Chondrocyte (in vitro differentiated cells): Measurements from ENCODE around the gene CDK9. TPM values are rescaled to one million over a fixed set of nuclear protein-coding genes. Genes with fewer than 3 reads are reported as not detected.

Source experiments
- DNase-seq: peaks from one replicate; pipeline ENCODE4 v3.0.0; 2021; ENCODE audit warnings: mixed read lengths, low spot score
- H3K27ac Mint-ChIP-seq: one replicate; pipeline ENCODE4 v1.8.0; 2021; ENCODE audit warnings: mild to moderate bottlenecking, moderate library complexity, mixed read lengths; ENCODE audit not compliant: unreplicated experiment
- H3K27me3 Mint-ChIP-seq: 2 replicates; pipeline ENCODE4 v1.8.0; 2021; ENCODE audit warnings: low read depth, mixed read lengths
- H3K36me3 Mint-ChIP-seq: 2 replicates; pipeline ENCODE4 v1.8.0; 2021; ENCODE audit warnings: low read depth, mixed read lengths
- H3K4me1 Mint-ChIP-seq: 2 replicates; pipeline ENCODE4 v1.8.0; 2021; ENCODE audit warnings: low read depth, mild to moderate bottlenecking, mixed read lengths
- H3K4me3 Mint-ChIP-seq: one replicate; pipeline ENCODE4 v1.8.0; 2021; ENCODE audit warnings: mild to moderate bottlenecking, moderate library complexity, mixed read lengths; ENCODE audit not compliant: unreplicated experiment
- H3K9me3 Mint-ChIP-seq: 2 replicates; pipeline ENCODE4 v1.8.0; 2021; ENCODE audit warnings: low read depth, mixed read lengths
- CTCF ChIP-seq: fragments of 200-600 bp; sonication (generic); IDR thresholded peaks from 2 replicates; pipeline ENCODE4 v1.5.0; 2021; ENCODE audit warnings: antibody characterized with exemption, mild to moderate bottlenecking, moderate library complexity
- total RNA-seq: library from RNA; stranded (reverse); gene quantifications from 3 replicates; pipeline ENCODE4 v1.2.1, GENCODE V29; 2021

The CDK9 gene
- total RNA-seq, 1 donor from 2014 or later, result 60.3 TPM

- Mint-ChIP-seq H3K4me1 (no peaks in the 10 kb centered on the region), H3K36me3 (peaks cover 21% of the 10 kb centered on the region), H3K4me3 (no peak overlapping the region), H3K27ac (no peak overlapping the region), H3K27me3 (no peaks in the 10 kb centered on the region), H3K9me3 (no peaks in the 10 kb centered on the region)
- DNase-seq, result no peak
- TF ChIP-seq CTCF, result no peak
These were observed 23.9 kb downstream of the CDK9 start for GRCh38 chr9:127809540-127810377.

DNA sequence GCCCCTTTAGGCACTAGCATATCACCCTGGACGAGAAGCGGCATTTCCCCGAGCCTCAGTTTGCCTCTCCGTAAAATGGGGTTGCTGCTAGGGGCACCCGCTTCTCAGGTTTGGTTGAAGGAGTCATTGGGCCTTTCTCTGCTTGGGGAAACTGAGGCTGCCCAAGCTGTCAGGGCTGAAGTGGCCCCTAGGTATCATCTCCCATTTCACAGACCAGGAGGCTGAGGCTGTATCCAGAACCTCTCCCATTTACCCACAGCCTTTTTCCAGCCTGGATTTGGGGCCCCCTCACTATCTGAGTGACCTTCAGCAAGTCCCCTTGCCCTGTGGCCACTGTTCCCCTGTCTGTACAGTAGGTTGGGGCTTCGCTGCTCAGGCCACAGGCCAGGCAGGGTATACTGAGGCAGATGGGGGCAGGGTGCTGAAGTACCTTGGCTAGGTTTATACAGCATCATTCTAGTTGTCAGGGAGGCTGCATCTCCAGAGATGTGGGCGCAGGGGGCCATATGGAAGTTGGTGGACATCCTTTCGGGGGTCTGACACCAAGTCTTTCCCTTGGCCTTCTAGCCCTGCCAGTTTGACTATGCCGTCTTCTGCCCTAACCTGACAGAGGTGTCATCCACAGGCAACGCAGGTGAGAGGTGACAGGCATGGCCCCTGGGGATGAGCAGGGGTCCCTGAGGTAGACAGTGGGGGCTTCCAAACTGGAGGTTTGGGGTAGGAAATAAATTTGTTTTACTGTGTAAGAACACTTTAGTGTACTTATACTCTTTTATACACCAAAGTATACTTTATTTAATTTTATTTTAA lies 24.7 kb downstream of the CDK9 start:
- H3K9me3 Mint-ChIP-seq, result no peaks in the 10 kb centered on the region
- no peak for TF ChIP-seq CTCF
- H3K4me1 Mint-ChIP-seq, result no peaks in the 10 kb centered on the region
- no peak overlapping the region for H3K27ac Mint-ChIP-seq
- H3K36me3 Mint-ChIP-seq, result peaks cover 21% of the 10 kb centered on the region
- H3K4me3 Mint-ChIP-seq, result no peak overlapping the region
- no peak for DNase-seq
- no peaks in the 10 kb centered on the region for H3K27me3 Mint-ChIP-seq

GRCh38 chr9:127812011-127812410 lies 26.2 kb downstream of the CDK9 start:
- Mint-ChIP-seq H3K27ac (no peak overlapping the region), H3K9me3 (no peaks in the 10 kb centered on the region), H3K4me3 (no peak overlapping the region), H3K4me1 (no peaks in the 10 kb centered on the region), H3K36me3 (peaks cover 18% of the 10 kb centered on the region), H3K27me3 (no peaks in the 10 kb centered on the region)
- no peak for TF ChIP-seq CTCF
- no peak for DNase-seq

DNA sequence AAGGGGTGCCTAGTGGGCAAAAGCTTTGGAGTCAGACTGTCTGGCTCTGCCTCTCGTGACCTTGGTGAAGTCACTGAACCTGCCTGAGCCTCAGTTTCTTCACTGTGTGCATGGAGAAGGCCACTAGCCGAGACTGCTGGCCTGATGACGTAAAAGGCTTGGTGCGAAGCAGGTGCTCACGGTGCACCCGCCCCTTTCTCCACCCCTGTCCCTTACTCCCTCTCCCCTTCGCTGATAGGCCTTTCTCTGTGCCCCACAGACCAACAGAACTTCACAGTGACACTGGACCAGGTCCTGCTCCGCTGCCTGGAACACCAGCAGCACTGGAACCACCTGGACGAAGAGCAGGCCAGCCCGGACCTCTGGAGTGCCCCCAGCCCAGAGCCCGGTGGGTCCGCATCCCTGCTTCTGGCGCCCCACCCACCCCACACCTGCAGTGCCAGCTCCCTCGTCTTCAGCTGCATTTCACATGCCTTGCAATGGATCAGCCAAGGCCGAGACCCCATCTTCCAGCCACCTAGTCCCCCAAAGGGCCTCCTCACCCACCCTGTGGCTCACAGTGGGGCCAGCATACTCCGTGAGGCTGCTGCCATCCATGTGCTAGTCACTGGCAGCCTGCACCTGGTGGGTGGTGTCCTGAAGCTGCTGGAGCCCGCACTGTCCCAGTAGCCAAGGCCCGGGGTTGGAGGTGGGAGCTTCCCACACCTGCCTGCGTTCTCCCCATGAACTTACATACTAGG lies 27.3 kb downstream of the CDK9 start:
- no peak overlapping the region for H3K4me3 Mint-ChIP-seq
- no peaks in the 10 kb centered on the region for H3K9me3 Mint-ChIP-seq
- H3K4me1 Mint-ChIP-seq, result peaks cover 4% of the 10 kb centered on the region
- H3K27ac Mint-ChIP-seq, result no peak overlapping the region
- DNase-seq, result no peak
- no peaks in the 10 kb centered on the region for H3K27me3 Mint-ChIP-seq
- no peak for TF ChIP-seq CTCF
- peaks cover 18% of the 10 kb centered on the region for H3K36me3 Mint-ChIP-seq

- Mint-ChIP-seq H3K27me3 (no peaks in the 10 kb centered on the region), H3K27ac (no peak overlapping the region), H3K4me1 (peaks cover 4% of the 10 kb centered on the region), H3K4me3 (no peak overlapping the region), H3K9me3 (no peaks in the 10 kb centered on the region), H3K36me3 (peaks cover 21% of the 10 kb centered on the region)
- no peak for DNase-seq
- no peak for TF ChIP-seq CTCF
These were observed 27.9 kb downstream of the CDK9 start for GRCh38 chr9:127813686-127814226.
